Breast epithelium (tissue), 3 donors: Measurements from ENCODE around the gene RFX8.

Source experiments
- CTCF ChIP-seq, 3 donors: fragments of 450-650 bp; IDR thresholded peaks; one replicate each; pipeline ENCODE4 v1.5.1; 2016 to 2017; ENCODE audit warnings: antibody characterized with exemption in 3 of 3, mild to moderate bottlenecking in 3 of 3, moderate library complexity in 3 of 3
- POLR2AphosphoS5 ChIP-seq, 3 donors: sonication (generic); formaldehyde crosslinking; IDR thresholded peaks; one replicate each; pipeline ENCODE4 v1.6.1; 2017; ENCODE audit warnings: antibody characterized with exemption in 3 of 3

- TF ChIP-seq POLR2AphosphoS5 (IDR thresholded peaks at IDR 0.05): no peak
- TF ChIP-seq CTCF (IDR thresholded peaks at IDR 0.05): peak in 1 of 3 donors; percentile 51
Observed at GRCh38 chr2:101387151-101387834, 87.6 kb downstream of the RFX8 start, which contains the start of gene CREG2.
